Uterus (tissue), 2 donors: ENCODE data around the gene E2F8.

ENCODE experiments used
- CTCF ChIP-seq, 4 experiments: fragments of 200-600 bp in 2 of 4; fragments of 450-650 bp in 2 of 4; sonication (generic) in 2 of 4; IDR thresholded peaks; one replicate each; pipeline ENCODE4 v1.5.1; 2016 to 2019; ENCODE audit warnings: antibody characterized with exemption in 4 of 4, mild to moderate bottlenecking in 2 of 4, moderate library complexity in 1 of 4
- POLR2A ChIP-seq, 2 donors: fragments of 450-650 bp; IDR thresholded peaks; one replicate each; pipeline ENCODE4 v1.6.1; 2016; ENCODE audit warnings: antibody characterized with exemption in 2 of 2, mild to moderate bottlenecking in 1 of 2, moderate library complexity in 1 of 2

GRCh38 chr11:19288256-19288655, 47.5 kb upstream of the E2F8 start:
- no peak for TF ChIP-seq CTCF (IDR thresholded peaks at IDR 0.05)
- no peak for TF ChIP-seq POLR2A (IDR thresholded peaks at IDR 0.05)
